Measurements from ENCODE around the gene UNC5CL. TPM values are rescaled to one million over a fixed set of nuclear protein-coding genes. Genes with fewer than 3 reads are reported as not detected.

The UNC5CL gene
- total RNA-seq, 1 donor from 2014 or later: 0.51 TPM

DNA sequence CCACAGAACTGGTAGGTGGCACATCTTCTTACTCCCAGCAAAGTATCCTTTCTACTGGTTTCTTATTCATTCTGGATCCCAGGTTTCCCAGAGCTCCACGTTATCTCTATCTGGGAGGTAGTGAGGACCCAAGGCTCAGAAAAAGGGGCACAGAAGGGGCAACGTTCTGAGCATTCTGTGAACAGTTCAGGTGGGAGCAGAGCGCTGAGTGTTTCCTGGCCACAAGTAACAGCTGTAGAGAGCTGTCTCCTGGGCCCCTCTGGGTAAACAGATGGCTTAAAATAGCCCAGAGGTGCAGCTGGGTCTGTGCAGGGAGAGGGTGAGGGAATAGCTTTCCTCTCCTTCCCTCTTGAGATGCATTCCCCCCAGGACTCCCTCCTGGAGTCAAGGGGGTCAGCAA is 16.1 kb upstream of the UNC5CL start:
- no peak overlapping the region for H3K27ac Mint-ChIP-seq (ENCODE audit: unreplicated experiment)
- no peak for DNase-seq (ENCODE audit: extremely low spot score, unreplicated experiment)
- H3K27me3 Mint-ChIP-seq (ENCODE audit: unreplicated experiment): no peaks in the 10 kb centered on the region
- no peaks in the 10 kb centered on the region for H3K9me3 Mint-ChIP-seq (ENCODE audit: unreplicated experiment)
- no peaks in the 10 kb centered on the region for H3K36me3 Mint-ChIP-seq (ENCODE audit: unreplicated experiment)
- TF ChIP-seq, protein P1, sequence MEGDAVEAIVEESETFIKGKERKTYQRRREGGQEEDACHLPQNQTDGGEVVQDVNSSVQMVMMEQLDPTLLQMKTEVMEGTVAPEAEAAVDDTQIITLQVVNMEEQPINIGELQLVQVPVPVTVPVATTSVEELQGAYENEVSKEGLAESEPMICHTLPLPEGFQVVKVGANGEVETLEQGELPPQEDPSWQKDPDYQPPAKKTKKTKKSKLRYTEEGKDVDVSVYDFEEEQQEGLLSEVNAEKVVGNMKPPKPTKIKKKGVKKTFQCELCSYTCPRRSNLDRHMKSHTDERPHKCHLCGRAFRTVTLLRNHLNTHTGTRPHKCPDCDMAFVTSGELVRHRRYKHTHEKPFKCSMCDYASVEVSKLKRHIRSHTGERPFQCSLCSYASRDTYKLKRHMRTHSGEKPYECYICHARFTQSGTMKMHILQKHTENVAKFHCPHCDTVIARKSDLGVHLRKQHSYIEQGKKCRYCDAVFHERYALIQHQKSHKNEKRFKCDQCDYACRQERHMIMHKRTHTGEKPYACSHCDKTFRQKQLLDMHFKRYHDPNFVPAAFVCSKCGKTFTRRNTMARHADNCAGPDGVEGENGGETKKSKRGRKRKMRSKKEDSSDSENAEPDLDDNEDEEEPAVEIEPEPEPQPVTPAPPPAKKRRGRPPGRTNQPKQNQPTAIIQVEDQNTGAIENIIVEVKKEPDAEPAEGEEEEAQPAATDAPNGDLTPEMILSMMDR (IDR thresholded peaks at IDR 0.05): no peak
- H3K4me1 Mint-ChIP-seq (ENCODE audit: unreplicated experiment): peaks cover 13% of the 10 kb centered on the region
- H3K4me3 Mint-ChIP-seq (ENCODE audit: unreplicated experiment): no peak overlapping the region

DNA sequence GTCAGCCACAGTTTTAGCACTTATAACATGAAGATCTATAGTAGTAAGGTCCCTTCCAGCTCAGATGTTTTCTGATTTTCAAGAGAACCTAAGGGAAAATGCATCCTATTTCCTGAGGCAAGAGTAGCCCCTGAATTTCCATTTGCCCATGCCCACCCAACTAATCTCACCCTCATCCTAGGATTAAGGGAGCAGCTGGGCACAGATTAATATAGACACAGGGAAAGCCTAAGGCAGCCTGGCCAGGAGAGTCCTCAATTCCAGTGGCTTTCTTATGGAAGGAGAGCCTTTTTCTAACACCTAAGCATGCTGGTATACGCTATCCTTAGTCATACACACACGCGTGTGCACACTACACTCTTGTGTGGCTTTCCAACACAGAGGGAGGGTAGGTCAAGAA is 15.5 kb upstream of the UNC5CL start:
- Mint-ChIP-seq H3K4me3 (ENCODE audit: unreplicated experiment) (no peak overlapping the region), H3K4me1 (ENCODE audit: unreplicated experiment) (peaks cover 11% of the 10 kb centered on the region), H3K36me3 (ENCODE audit: unreplicated experiment) (no peaks in the 10 kb centered on the region), H3K27ac (ENCODE audit: unreplicated experiment) (no peak overlapping the region), H3K9me3 (ENCODE audit: unreplicated experiment) (no peaks in the 10 kb centered on the region), H3K27me3 (ENCODE audit: unreplicated experiment) (no peaks in the 10 kb centered on the region)
- no peak for DNase-seq (ENCODE audit: extremely low spot score, unreplicated experiment)
- TF ChIP-seq, protein P1 (IDR thresholded peaks at IDR 0.05): no peak

DNA sequence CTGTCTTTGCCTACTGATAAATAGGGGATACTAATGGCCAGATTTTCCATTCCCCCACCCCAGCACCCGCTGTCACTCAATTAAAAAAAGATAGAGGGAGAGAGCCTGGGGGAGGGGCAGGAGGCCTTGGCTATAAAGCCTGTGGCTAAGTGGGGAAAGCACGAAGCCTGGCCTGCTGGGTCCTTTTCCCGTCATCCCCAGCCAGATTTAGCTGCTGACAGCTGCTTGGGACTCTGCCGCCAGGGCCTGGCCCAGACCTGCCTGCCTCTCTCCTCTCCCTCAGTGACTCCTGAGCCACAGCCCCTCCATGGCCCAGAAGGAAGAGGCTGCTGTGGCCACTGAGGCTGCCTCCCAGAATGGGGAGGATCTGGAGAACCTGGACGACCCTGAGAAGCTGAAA is 14.0 kb upstream of the UNC5CL start, which contains the start of gene APOBEC2:
APOBEC2 (plus strand) TSS at position 162 of the 400 bp plus-strand sequence; CDS start at position 308, 146 bp downstream.
- no peak within 1 kb of the TSS for H3K4me3 Mint-ChIP-seq (ENCODE audit: unreplicated experiment)
- no peak for DNase-seq (ENCODE audit: extremely low spot score, unreplicated experiment)
- H3K4me1 Mint-ChIP-seq (ENCODE audit: unreplicated experiment): peaks cover 12% of the 10 kb centered on the region
- TF ChIP-seq, protein P1 (IDR thresholded peaks at IDR 0.05): no peak
- no peak within 1 kb of the TSS for H3K27ac Mint-ChIP-seq (ENCODE audit: unreplicated experiment)
- H3K27me3 Mint-ChIP-seq (ENCODE audit: unreplicated experiment): no peaks in the 10 kb centered on the region
- H3K9me3 Mint-ChIP-seq (ENCODE audit: unreplicated experiment): no peaks in the 10 kb centered on the region
- no peaks in the 10 kb centered on the region for H3K36me3 Mint-ChIP-seq (ENCODE audit: unreplicated experiment)

DNA sequence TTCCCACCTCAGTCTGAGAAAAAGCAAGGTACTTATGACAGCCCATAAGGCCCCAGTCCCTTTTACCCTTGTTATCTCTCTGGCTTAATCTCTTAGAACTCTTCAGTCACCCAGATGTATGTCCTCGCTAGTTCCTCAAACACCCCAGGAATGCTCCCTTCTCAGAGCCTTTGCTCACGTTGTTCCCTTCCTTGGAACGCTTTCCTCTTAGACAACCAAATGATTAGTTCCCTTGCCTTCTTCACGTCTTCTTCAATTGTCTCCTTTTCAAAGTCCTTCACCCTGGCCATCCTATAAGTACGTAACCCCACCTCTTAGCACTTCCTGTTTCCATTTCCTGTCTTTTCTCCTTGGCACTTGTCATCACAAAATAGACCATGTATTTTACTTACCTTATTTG is 12.9 kb upstream of the UNC5CL start:
- H3K4me3 Mint-ChIP-seq (ENCODE audit: unreplicated experiment): no peak overlapping the region

DNA sequence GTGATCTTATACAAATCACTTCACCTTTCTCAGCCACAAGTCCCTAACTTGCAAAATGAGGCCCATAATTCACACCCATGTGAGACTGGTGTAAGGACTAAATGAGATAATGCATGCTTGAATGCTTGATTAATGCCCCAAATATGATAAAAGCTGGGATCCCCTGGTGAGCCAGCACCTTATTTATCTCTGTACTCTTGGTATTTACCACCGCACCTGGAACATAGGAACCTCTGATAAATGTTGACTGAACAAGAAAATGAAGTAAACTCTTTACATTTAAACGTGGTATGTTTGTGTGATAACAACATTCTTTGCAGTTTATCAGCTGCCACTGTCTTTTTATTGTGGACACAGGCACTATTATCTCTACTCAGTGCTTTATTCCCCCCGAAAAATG is 11.5 kb upstream of the UNC5CL start:
- DNase-seq (ENCODE audit: extremely low spot score, unreplicated experiment): no peak
- Mint-ChIP-seq H3K9me3 (ENCODE audit: unreplicated experiment) (no peaks in the 10 kb centered on the region), H3K27me3 (ENCODE audit: unreplicated experiment) (peaks cover 11% of the 10 kb centered on the region), H3K4me1 (ENCODE audit: unreplicated experiment) (peaks cover 12% of the 10 kb centered on the region), H3K4me3 (ENCODE audit: unreplicated experiment) (no peak overlapping the region), H3K36me3 (ENCODE audit: unreplicated experiment) (no peaks in the 10 kb centered on the region), H3K27ac (ENCODE audit: unreplicated experiment) (no peak overlapping the region)
- TF ChIP-seq, protein P1 (IDR thresholded peaks at IDR 0.05): no peak

More for the DNA sequence above, 12.9 kb upstream of the UNC5CL start:
- Mint-ChIP-seq H3K9me3 (ENCODE audit: unreplicated experiment) (no peaks in the 10 kb centered on the region), H3K4me1 (ENCODE audit: unreplicated experiment) (peaks cover 12% of the 10 kb centered on the region), H3K36me3 (ENCODE audit: unreplicated experiment) (no peaks in the 10 kb centered on the region), H3K27ac (ENCODE audit: unreplicated experiment) (no peak overlapping the region), H3K27me3 (ENCODE audit: unreplicated experiment) (peaks cover 7% of the 10 kb centered on the region)
- TF ChIP-seq, protein P1 (IDR thresholded peaks at IDR 0.05): no peak
- DNase-seq (ENCODE audit: extremely low spot score, unreplicated experiment): no peak

Data from osteocyte (in vitro differentiated cells).